Panc1 (cell line): ENCODE results near the gene SMIM24. TPM values are rescaled to one million over a fixed set of nuclear protein-coding genes. Genes with fewer than 3 reads are reported as not detected.
"Not testable (repeated sequence)": the region's sequence is repeated elsewhere in the genome, so short reads cannot be mapped to it uniquely, and the experiment has no call there.

Experiments used
- ATAC-seq: fragments of 200-7000 bp; cut with Tn5 transposase; 2 replicates; pipeline ENCODE4 v1.9.1; 2020; ENCODE audit warnings: mild to moderate bottlenecking, moderate library complexity
- Bru-seq: library from RNA; stranded (reverse); fragments of 400-500 nt; gene quantifications from one replicate; lab custom pipeline; 2021; lab: Mats Ljungman, UMichigan
- BruChase-seq, 2 experiments: library from RNA; stranded (reverse); fragments of 400-500 nt; gene quantifications; one replicate each; lab custom pipeline; 2021; lab: Mats Ljungman, UMichigan
- BruUV-seq: library from RNA; stranded (reverse); fragments of 400-500 nt; replicated peaks from 2 replicates; lab custom pipeline; 2021; lab: Mats Ljungman, UMichigan
- CTCF ChIA-PET: fragments of 300-600 bp; sonication (Branson Sonifier 250); formaldehyde crosslinking; loops from one replicate; lab custom pipeline; 2022; ENCODE audit warnings: antibody characterized with exemption; lab: Charles Lee
- POLR2A ChIA-PET: fragments of 300-600 bp; sonication (Branson Sonifier 250); formaldehyde crosslinking; loops from one replicate; lab custom pipeline; 2022; ENCODE audit warnings: antibody characterized with exemption; lab: Charles Lee
- DNase-seq: peaks from one replicate; pipeline ENCODE4 v3.0.0-alpha.2; 2010; ENCODE audit warnings: low read depth, low spot score
- H3K27ac ChIP-seq: 2 replicates; pipeline ENCODE4 v1.5.1; 2011; ENCODE audit warnings: mild to moderate bottlenecking, low read length, inconsistent platforms
- H3K27me3 ChIP-seq: fragments of 200-500 bp; sonication (Bioruptor generic); 2 replicates; pipeline ENCODE4 v1.6.0; 2014; ENCODE audit warnings: low read length, inconsistent platforms; ENCODE audit not compliant: control insufficient read depth, insufficient read depth
- H3K36me3 ChIP-seq: fragments of 200-500 bp; sonication (Bioruptor generic); 2 replicates; pipeline ENCODE4 v1.5.1; 2014; ENCODE audit warnings: inconsistent platforms, mild to moderate bottlenecking, low read length, moderate library complexity; ENCODE audit not compliant: control insufficient read depth, insufficient read depth
- H3K4me1 ChIP-seq: 2 replicates; pipeline ENCODE4 v1.5.1; 2011; ENCODE audit warnings: inconsistent platforms, mild to moderate bottlenecking, low read length, moderate library complexity; ENCODE audit not compliant: control insufficient read depth, insufficient read depth
- H3K4me3 ChIP-seq, 2 experiments: 2 replicates each; pipeline ENCODE4 v1.5.1; 2011 to 2012; ENCODE audit warnings: low read depth in 2 of 2, low read length in 2 of 2, mild to moderate bottlenecking in 2 of 2, inconsistent platforms in 1 of 2, moderate library complexity in 1 of 2
- H3K9me3 ChIP-seq: fragments of 200-500 bp; sonication (Bioruptor generic); 2 replicates; pipeline ENCODE4 v1.5.1; 2014; ENCODE audit warnings: low read depth, mild to moderate bottlenecking, inconsistent platforms, low read length, moderate library complexity; ENCODE audit not compliant: control insufficient read depth, insufficient read depth
- POLR2AphosphoS5 ChIP-seq: IDR thresholded peaks from 2 replicates; pipeline ENCODE4 v1.6.1; 2012; ENCODE audit warnings: mild to moderate bottlenecking, low read depth, low read length, moderate library complexity
- SIN3A ChIP-seq: IDR thresholded peaks from 2 replicates; pipeline ENCODE4 v1.6.1; 2012; ENCODE audit warnings: low read depth, mild to moderate bottlenecking, low read length, moderate library complexity, borderline replicate concordance; ENCODE audit not compliant: insufficient read depth
- TCF7L2 ChIP-seq: IDR thresholded peaks from 2 replicates; pipeline ENCODE4 v1.6.1; 2011; ENCODE audit warnings: mild to moderate bottlenecking, low read depth, low read length, inconsistent platforms
- in situ Hi-C: cut with HindIII; loops from 2 replicates; pipeline ENCODE4 v1.10.0; 2016; ENCODE audit warnings: low sequenced_read_pairs, low pct_unique_long_range_greater_than_20kb
- intact Hi-C: fragments of 100-400 bp; cut with micrococcal nuclease; formaldehyde crosslinking; loops from one replicate; pipeline ENCODE4 v1.10.0; 2022; ENCODE audit not compliant: unreplicated experiment
- long read RNA-seq: library from polyadenylated mRNA; unstranded; transcript quantifications from one replicate; pipeline ENCODE4 v2.0.0, GENCODE V29; 2021; ENCODE audit not compliant: unreplicated experiment
- polyA plus RNA-seq: library from polyadenylated mRNA; unstranded; fragments of >200 nt; gene quantifications from one replicate; pipeline ENCODE4 v1.2.1, GENCODE V29; 2012; ENCODE audit warnings: missing spikeins; ENCODE audit not compliant: insufficient read length
- total RNA-seq: library from RNA; stranded (reverse); gene quantifications from one replicate; pipeline ENCODE4 v1.2.1, GENCODE V29; 2021; ENCODE audit not compliant: unreplicated experiment
- TF ChIP-seq, protein P1 (sequence below), 2 experiments: IDR thresholded peaks; 2 replicates each; pipeline ENCODE4 v1.6.1; 2011 to 2012; ENCODE audit warnings: low read depth in 2 of 2, control low read depth in 1 of 2, low read length in 1 of 2, mild to moderate bottlenecking in 1 of 2, moderate library complexity in 1 of 2; ENCODE audit not compliant: insufficient read depth in 1 of 2
- TF ChIP-seq, protein P2 (sequence below): fragments of 450-650 bp; IDR thresholded peaks from 2 replicates; pipeline ENCODE4 v1.5.1; 2017; ENCODE audit warnings: mild to moderate bottlenecking

SMIM24 gene
- 0.28 TPM for total RNA-seq
- polyA plus RNA-seq = not detected
- Bru-seq, nascent RNA = percentile 10 among the genes with signal in this experiment
- percentile 11 among the genes with signal in this experiment for BruChase-seq, experiment 1, labeled RNA remaining after a 2-hour chase
- percentile 11 among the genes with signal in this experiment for BruChase-seq, experiment 2, labeled RNA remaining after a 6-hour chase
- long read RNA-seq = 0 reads

DNA sequence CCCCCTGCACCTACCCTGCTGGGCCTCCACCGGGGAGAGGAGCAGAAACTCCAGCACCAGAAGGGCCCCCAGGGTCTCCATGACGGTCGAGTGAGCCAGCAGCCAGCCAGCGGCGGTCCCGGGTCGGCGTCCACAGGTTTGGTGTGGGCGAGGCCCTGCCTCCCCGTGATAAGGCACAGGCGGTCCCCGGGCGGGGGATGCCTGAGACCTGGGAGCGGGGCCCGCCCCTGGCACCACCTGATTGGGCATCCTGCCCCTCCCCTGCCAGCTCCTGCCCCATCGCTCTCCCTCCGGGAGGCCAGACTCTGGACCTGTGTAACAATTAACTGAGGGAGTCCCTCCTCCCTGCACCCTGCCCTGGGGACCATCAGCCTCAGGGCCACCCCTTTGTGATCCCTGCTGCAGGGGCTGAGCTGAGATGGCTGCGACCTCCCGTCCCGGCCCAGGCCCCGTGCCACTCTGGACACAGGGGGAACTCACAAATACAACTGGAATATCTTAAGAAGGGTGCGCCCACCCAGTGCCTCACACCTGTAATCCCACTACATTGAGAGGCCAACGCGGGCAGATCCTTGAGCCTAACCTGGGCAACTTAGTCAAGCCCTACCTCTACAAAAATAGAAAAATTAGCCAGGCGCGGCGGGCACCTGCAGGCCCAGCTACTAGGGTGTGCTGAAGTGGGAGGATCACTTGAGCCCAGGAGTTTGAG is at the start of gene SMIM24:
Gene SMIM24 (minus strand): TSS at position 143 of the 709 bp plus-strand sequence. CDS start 62 bp downstream, at position 81.
- intact Hi-C loops = no loop called here
- Histone ChIP-seq H3K27ac (no peak within 1 kb of the TSS), H3K36me3 (no peaks in the 10 kb centered on the region), H3K4me3 (no peak within 1 kb of the TSS), H3K9me3 (no peaks in the 10 kb centered on the region), H3K4me1 (no peaks in the 10 kb centered on the region), H3K27me3 (no peaks in the 10 kb centered on the region)
- ATAC-seq (0 out of 2 replicates have a peak, but pooled peaks have one; percentile 13), DNase-seq (no peak)
- TF ChIP-seq, protein P1, sequence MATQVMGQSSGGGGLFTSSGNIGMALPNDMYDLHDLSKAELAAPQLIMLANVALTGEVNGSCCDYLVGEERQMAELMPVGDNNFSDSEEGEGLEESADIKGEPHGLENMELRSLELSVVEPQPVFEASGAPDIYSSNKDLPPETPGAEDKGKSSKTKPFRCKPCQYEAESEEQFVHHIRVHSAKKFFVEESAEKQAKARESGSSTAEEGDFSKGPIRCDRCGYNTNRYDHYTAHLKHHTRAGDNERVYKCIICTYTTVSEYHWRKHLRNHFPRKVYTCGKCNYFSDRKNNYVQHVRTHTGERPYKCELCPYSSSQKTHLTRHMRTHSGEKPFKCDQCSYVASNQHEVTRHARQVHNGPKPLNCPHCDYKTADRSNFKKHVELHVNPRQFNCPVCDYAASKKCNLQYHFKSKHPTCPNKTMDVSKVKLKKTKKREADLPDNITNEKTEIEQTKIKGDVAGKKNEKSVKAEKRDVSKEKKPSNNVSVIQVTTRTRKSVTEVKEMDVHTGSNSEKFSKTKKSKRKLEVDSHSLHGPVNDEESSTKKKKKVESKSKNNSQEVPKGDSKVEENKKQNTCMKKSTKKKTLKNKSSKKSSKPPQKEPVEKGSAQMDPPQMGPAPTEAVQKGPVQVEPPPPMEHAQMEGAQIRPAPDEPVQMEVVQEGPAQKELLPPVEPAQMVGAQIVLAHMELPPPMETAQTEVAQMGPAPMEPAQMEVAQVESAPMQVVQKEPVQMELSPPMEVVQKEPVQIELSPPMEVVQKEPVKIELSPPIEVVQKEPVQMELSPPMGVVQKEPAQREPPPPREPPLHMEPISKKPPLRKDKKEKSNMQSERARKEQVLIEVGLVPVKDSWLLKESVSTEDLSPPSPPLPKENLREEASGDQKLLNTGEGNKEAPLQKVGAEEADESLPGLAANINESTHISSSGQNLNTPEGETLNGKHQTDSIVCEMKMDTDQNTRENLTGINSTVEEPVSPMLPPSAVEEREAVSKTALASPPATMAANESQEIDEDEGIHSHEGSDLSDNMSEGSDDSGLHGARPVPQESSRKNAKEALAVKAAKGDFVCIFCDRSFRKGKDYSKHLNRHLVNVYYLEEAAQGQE (IDR thresholded peaks at IDR 0.05; ENCODE audit: insufficient read depth in 1 of 2, low read depth in 2 of 2, low read length in 1 of 2) = no peak
- TF ChIP-seq TCF7L2 (no peak), POLR2AphosphoS5 (no peak), SIN3A (no peak)
- TF ChIP-seq, protein P2, sequence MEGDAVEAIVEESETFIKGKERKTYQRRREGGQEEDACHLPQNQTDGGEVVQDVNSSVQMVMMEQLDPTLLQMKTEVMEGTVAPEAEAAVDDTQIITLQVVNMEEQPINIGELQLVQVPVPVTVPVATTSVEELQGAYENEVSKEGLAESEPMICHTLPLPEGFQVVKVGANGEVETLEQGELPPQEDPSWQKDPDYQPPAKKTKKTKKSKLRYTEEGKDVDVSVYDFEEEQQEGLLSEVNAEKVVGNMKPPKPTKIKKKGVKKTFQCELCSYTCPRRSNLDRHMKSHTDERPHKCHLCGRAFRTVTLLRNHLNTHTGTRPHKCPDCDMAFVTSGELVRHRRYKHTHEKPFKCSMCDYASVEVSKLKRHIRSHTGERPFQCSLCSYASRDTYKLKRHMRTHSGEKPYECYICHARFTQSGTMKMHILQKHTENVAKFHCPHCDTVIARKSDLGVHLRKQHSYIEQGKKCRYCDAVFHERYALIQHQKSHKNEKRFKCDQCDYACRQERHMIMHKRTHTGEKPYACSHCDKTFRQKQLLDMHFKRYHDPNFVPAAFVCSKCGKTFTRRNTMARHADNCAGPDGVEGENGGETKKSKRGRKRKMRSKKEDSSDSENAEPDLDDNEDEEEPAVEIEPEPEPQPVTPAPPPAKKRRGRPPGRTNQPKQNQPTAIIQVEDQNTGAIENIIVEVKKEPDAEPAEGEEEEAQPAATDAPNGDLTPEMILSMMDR = no peak
- ChIA-PET POLR2A (no interaction called here), CTCF (no interaction called here)
- no TSS peak for BruUV-seq
- in situ Hi-C loops = no loop called here

DNA sequence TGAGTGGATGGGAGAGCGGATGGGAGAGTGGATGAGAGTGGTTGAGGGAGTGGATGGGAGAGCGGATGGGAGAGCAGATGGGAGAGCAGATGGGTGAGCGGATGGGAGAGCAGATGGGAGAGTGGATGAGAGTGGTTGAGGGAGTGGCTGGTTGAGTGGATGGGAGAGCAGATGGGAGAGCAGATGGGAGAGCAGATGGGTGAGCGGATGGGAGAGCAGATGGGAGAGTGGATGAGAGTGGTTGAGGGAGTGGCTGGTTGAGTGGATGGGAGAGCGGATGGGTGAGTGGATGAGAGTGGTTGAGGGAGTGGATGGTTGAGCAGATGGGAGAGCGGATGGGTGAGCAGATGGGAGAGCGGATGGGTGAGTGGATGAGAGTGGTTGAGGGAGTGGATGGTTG is 49.0 kb upstream of the SMIM24 start:
- H3K36me3 ChIP-seq, H3K4me1 ChIP-seq, intact Hi-C loops: not testable (repeated sequence)

More for the DNA sequence above, 49.0 kb upstream of the SMIM24 start:
- CTCF ChIA-PET, POLR2A ChIA-PET, BruUV-seq, H3K4me3 ChIP-seq, H3K27me3 ChIP-seq, ATAC-seq, H3K9me3 ChIP-seq, H3K27ac ChIP-seq, in situ Hi-C loops, DNase-seq: not testable (repeated sequence)
